Tibial nerve (tissue), 4 donors: ENCODE data around the gene LMNTD1.

Experiments
- CTCF ChIP-seq, 5 experiments: fragments of 200-600 bp in 3 of 5; fragments of 450-650 bp in 2 of 5; sonication (generic) in 3 of 5; IDR thresholded peaks; one replicate each; pipeline ENCODE4 v1.5.1; 2016 to 2019; ENCODE audit warnings: antibody characterized with exemption in 5 of 5, mild to moderate bottlenecking in 3 of 5, moderate library complexity in 2 of 5
- EP300 ChIP-seq, 2 donors: sonication (generic); formaldehyde crosslinking; IDR thresholded peaks; one replicate each; pipeline ENCODE4 v1.6.1; 2017; ENCODE audit warnings: antibody characterized with exemption in 2 of 2, mild to moderate bottlenecking in 1 of 2
- POLR2A ChIP-seq, 2 donors: fragments of 450-650 bp; IDR thresholded peaks; one replicate each; pipeline ENCODE4 v1.6.1; 2017; ENCODE audit warnings: antibody characterized with exemption in 2 of 2, mild to moderate bottlenecking in 2 of 2, moderate library complexity in 2 of 2

- TF ChIP-seq CTCF (IDR thresholded peaks at IDR 0.05) (no peak), POLR2A (IDR thresholded peaks at IDR 0.05) (no peak), EP300 (IDR thresholded peaks at IDR 0.05) (no peak)
These were observed 58.2 kb downstream of the LMNTD1 start for GRCh38 chr12:25494926-25495325.
